ENCODE data around the gene TCTN3. TPM values are rescaled to one million over a fixed set of nuclear protein-coding genes. Genes with fewer than 3 reads are reported as not detected.
"Not testable (repeated sequence)": the region's sequence is repeated elsewhere in the genome, so short reads cannot be mapped to it uniquely, and the experiment has no call there.

The TCTN3 gene
- total RNA-seq, 2 donors from 2014 or later = 14.1 to 15.6 TPM

GRCh38 chr10:95674643-95675042 is 19.1 kb downstream of the TCTN3 start:
- H3K36me3 ChIP-seq = peaks cover 25% of the 10 kb centered on the region
- no peak overlapping the region for H3K27ac ChIP-seq
- H3K9me3 ChIP-seq = no peaks in the 10 kb centered on the region
- H3K4me3 ChIP-seq = no peak overlapping the region
- no peak for DNase-seq (ENCODE audit: low spot score)
- H3K27me3 ChIP-seq = no peaks in the 10 kb centered on the region
- H3K4me1 ChIP-seq = no peaks in the 10 kb centered on the region
- TF ChIP-seq CTCF (IDR thresholded peaks at IDR 0.05) = no peak

GRCh38 chr10:95672641-95673040 is 21.1 kb downstream of the TCTN3 start:
- not testable (repeated sequence) for H3K4me3 ChIP-seq, H3K27ac ChIP-seq
- H3K36me3 ChIP-seq = peaks cover 25% of the 10 kb centered on the region

GRCh38 chr10:95664543-95664942 is 29.2 kb downstream of the TCTN3 start:
- TF ChIP-seq CTCF (IDR thresholded peaks at IDR 0.05) = no peak
- Histone ChIP-seq H3K4me1 (peaks cover 0 to 8% of the 10 kb centered on the region in 2 donors), H3K27ac (no peak overlapping the region), H3K36me3 (peaks cover 19% of the 10 kb centered on the region), H3K9me3 (no peaks in the 10 kb centered on the region), H3K4me3 (no peak overlapping the region), H3K27me3 (no peaks in the 10 kb centered on the region)
- no peak for DNase-seq (ENCODE audit: low spot score)

More at GRCh38 chr10:95672641-95673040, 21.1 kb downstream of the TCTN3 start:
- H3K4me1 ChIP-seq; H3K9me3 ChIP-seq; DNase-seq (ENCODE audit: low spot score); H3K27me3 ChIP-seq: not testable (repeated sequence)

- Histone ChIP-seq H3K9me3 (no peaks in the 10 kb centered on the region), H3K36me3 (peaks cover 9% of the 10 kb centered on the region), H3K4me3 (no peak overlapping the region), H3K27ac (peak overlapping the region in 1 of 2 donors; percentile 20), H3K27me3 (no peaks in the 10 kb centered on the region), H3K4me1 (peaks cover 0 to 8% of the 10 kb centered on the region in 2 donors)
- TF ChIP-seq CTCF (IDR thresholded peaks at IDR 0.05) = no peak
- DNase-seq (ENCODE audit: low spot score) = no peak
Measured at GRCh38 chr10:95663496-95663895, 30.2 kb downstream of the TCTN3 start.

- Histone ChIP-seq H3K4me3 (no peak overlapping the region), H3K27me3 (no peaks in the 10 kb centered on the region), H3K9me3 (no peaks in the 10 kb centered on the region), H3K27ac (no peak overlapping the region), H3K36me3 (peaks cover 9% of the 10 kb centered on the region), H3K4me1 (peaks cover 0 to 12% of the 10 kb centered on the region in 2 donors)
- DNase-seq (ENCODE audit: low spot score) = no peak
- TF ChIP-seq CTCF (IDR thresholded peaks at IDR 0.05) = no peak
Measured at GRCh38 chr10:95661818-95662217, 31.9 kb downstream of the TCTN3 start.

- no peaks in the 10 kb centered on the region for H3K9me3 ChIP-seq
- no peak for DNase-seq (ENCODE audit: low spot score)
- TF ChIP-seq CTCF (IDR thresholded peaks at IDR 0.05) = no peak
- H3K27me3 ChIP-seq = no peaks in the 10 kb centered on the region
- no peak overlapping the region for H3K4me3 ChIP-seq
- no peak overlapping the region for H3K27ac ChIP-seq
- H3K36me3 ChIP-seq = peaks cover 9% of the 10 kb centered on the region
- peaks cover 0 to 19% of the 10 kb centered on the region in 2 donors for H3K4me1 ChIP-seq
Measured at GRCh38 chr10:95660283-95660682, 33.4 kb downstream of the TCTN3 start.
